HG03025 (cell line): ENCODE data around the gene CCDC85C.

Source experiments
- ATAC-seq: cut with Tn5 transposase; IDR thresholded peaks from one replicate; pipeline ENCODE4 v1.9.1; 2021; ENCODE audit warnings: mild to moderate bottlenecking, moderate library complexity; ENCODE audit not compliant: unreplicated experiment, low FRiP score

Gene CCDC85C

DNA sequence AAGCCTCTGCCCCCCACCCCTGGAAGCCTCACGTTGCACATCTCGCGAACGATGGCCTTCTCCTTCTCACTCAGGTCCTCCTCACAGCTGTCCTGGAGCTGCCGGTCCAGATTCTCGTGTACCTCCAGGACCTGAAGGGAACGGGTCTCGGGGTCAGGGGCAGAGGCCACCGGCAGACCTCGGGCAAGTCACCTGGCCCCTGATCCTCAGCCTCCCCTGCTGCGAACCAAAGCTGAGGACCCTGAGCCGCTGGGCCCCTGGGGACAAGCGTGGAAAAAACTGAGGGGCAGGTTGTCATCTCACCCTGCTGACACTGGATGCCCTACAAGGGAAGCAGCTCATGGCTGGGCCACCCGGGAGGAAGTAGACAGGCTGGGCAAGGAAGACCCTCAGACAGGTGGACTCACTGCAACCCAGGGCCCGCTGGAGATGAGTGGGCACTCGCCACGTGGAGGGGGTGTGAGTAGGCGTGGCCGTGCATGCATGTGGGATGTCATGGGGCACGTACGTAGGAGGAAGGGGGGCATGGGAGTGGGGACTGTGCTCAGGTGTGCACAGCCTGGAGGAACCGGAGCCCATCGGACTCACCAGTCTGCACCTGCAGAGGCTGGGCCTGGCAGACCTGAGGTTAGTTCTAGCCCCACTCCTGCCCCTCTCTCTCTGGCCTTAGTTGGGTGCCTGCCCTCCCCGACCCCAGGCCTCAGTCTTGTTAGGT, 87.7 kb downstream of the CCDC85C start:
- ATAC-seq = no peak

DNA sequence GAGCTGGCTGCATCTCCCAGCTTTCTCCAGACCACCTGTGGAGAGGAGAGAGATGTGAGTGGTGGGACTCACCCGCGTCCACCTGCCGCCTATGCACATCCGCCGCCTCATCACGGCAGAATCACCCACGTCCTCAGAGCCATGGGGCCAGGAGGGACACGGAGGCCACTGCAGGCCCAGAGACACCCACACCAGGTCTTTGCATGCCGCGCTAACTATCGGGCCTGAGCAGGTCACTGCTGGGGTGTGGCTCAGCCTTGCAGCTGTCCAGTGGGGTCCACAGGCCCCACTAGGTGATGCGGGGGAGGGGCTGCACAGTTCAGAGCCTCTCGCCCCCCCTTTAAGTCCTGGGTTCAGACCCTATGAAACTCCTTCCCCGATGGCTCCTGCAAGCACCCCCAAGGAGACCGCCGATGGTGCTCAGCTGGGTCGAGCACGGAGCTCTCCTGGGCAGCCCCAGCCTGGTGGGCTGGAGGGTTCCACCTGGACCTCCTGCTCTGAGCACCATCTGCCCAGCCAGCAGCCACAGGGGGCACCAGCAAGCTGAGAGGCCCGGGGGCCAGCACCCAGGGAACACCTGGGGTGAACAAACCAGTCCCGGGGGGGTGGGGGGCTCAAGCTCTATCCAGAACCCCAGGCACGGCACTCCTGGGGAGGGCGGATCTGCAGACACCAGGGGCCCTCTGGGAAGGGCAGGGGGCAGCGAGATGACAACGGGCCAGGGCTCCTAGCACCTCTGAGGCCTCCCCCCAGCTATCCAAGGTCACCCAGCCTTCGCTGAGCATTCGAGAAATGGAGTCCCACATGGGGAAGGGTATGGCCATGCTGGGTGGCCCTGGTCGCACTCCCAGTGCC, 88.5 kb downstream of the CCDC85C start:
- ATAC-seq = no peak

DNA sequence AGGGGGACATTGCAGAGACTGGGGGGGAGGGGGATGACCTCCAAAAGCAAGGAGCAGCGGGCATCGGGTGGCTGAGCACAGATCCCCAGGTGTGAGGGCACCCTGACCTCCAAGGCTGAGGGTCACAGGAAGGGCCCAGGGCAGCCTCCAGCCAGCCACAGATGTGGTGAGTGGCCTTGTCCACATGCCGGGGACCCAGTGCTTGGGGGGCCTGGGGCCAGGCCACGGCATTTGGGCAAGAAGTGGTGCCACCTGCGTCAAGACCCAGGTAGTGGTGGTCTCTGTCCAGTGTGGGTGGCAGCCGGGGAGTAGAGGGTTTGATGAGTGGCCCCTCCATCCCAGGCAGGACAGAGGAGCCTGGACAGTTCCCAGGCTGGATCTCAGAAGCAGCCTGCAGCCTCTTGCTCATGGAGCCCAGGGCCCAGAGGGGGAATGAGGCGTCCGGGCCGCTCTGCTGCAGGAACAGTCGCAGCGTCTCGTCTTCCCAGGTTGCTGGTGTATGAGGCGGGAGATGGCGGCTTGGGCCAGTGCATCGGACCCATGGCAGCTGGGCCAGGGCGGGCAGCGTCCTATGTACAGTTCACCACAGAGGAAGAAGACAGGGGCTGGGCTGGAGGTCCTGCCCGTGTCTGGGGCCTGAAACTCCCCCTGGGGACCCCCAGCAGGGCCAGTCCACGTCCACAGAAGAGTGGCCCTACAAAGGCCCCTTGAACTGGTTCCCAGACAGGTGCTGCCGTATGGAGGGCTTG, 89.3 kb downstream of the CCDC85C start:
- ATAC-seq = no peak

DNA sequence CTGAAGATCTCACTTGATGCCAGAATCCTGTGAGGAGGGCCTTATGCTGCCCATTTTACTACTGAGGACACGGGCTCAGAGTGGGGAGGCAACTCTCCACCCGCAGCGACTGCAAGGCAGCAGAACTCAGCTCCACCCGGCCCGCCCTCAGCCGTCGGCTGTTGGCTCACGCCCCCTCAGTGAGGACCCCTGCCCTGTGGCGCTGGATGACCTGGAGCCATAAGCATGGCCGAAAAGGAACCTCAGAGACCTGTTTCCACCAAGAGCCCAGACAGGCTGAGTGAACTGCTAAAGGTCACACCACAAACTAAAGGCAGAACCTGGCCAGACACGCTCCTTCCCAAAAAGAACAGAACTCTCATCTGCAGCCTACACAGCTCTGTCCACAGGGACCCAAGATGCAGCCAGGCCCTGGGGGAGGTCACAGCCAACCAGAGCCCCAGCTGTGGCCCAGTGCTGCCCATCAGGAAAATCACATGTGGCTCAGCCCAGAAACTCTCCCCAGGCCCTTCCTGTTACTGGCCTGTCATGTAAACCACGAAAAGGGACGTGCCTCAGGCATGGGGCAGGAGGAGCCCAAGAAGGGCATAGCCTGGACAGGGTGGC, 90.0 kb downstream of the CCDC85C start:
- no peak for ATAC-seq

DNA sequence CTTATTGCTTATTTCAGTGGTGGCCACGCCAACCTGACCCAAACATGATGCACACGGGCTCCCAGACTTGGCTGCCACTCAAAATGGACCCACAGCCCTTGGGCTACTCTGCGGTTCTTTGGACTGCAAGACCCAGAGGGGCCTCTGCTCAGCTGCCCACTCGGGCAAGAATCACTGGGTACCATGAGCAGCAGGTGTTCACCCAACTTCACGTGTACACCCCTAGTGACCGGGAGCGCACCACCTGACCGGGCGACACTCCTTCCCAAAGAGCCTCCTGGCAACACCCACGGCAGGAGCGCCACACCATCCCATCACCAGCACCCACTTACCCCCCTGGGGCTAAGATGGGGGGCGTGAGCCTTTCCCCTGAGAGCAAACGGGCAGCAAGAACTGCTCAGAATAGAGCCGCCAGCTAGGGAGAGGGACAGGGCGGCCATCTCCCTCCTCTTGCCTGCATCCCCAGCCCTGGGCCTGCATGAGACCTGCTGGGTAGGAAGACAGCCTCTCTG, 90.8 kb downstream of the CCDC85C start:
- no peak for ATAC-seq

DNA sequence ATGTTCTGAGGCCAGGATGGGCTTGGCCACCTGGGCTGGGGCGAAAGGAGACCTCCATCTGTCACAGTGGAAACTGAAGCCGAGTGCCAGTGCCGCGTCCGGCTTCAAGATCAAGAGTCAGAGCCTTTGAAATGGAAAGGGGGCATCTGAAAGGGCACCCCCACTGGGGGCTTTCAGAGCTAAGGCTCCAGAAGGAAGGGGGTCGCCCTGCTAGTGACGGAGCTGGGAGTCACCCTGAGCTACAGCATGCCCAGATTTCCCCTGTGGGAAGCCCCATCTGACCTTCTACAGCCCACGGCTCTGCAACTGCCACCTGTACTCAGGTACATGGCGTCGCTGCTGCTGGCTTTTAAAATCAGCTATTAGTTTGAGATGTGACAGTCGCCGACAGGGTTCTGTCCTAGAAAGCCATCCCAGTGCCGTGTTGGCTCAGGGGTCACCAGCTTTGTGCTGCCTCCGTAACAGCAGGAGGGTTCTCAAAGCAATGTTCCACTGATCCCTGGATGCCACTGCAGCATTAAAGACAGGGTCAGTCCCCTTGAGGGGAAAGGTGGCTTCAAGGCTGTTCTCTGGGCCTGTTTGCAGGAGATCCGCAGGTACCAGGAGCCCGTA, 91.3 kb downstream of the CCDC85C start:
- ATAC-seq = no peak

DNA sequence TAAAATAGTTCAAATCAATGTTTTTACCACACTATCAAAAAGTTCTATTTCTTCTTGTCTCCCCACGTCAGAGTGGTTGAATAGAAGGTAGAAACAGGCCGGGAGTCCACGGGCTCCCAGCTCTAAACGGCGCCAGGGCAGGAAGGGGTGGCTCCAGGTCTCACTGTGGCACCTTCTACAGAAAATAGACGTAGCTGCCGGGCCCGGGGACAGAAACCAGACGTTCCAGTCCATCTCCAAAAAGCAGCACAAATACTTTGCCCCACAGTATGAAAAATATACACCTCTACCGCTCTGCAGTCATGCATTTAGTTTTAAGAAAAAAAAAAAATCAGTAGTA, 91.9 kb downstream of the CCDC85C start:
- ATAC-seq = no peak

DNA sequence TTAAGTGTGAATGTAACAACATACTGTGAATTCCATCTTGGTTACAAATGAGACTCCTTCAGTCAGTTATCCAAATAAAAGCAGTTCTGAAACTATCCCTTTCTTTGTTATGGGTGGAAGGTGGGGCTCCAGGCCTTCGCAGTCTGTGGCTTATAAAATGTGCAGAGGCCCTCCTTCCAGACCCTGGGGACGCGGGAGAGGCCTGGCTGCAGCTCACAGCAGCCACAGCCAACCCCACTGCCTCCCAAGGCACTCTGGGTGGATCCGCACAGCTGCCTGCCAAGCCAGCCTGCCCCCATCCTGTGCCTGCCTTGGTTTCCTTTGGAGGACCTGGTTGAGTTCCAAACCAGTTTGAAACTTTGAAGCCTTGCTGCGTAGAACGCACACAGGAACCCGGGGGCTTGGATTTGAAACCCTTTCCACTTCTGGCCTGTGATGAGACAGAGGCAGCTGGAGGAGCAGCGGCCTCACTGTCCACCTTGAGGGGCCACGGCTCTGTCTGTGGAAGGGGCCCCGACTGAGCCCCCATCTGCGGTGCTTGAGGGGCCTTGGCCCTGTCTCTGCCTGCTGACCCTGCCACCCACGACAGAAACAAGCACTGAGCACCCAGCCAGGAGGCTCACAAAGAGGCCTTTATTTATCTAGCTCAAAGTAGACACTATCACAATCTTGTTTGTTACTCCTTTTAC, 92.4 kb downstream of the CCDC85C start:
- ATAC-seq = no peak

DNA sequence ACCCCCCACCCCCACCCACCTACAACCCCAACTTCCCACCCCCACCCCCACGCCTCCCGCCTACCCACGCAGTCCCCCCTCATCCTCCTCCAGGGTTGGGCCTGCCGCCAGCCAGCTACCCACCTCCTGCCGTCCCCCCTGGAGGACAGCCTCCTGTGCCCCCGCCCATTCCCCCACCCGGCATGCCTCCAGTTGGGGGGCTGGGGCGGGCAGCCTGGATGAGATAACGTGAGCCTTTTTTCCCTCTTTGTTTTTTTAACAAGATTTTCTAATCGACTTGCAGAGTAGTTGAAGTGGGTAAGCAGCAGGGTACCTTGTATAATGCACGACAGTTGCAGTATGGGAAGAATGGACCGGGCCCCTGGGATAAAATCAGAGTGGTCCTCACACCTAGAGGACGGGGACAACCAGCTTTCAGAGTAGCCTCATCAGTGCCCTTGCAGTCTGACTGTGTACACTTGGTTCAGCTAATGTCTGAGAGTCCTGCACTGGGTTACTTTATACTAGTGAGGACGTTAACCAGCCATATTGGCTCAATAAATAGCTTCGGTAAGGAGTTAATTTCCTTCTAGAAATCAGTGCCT, 93.4 kb downstream of the CCDC85C start:
- ATAC-seq = no peak

DNA sequence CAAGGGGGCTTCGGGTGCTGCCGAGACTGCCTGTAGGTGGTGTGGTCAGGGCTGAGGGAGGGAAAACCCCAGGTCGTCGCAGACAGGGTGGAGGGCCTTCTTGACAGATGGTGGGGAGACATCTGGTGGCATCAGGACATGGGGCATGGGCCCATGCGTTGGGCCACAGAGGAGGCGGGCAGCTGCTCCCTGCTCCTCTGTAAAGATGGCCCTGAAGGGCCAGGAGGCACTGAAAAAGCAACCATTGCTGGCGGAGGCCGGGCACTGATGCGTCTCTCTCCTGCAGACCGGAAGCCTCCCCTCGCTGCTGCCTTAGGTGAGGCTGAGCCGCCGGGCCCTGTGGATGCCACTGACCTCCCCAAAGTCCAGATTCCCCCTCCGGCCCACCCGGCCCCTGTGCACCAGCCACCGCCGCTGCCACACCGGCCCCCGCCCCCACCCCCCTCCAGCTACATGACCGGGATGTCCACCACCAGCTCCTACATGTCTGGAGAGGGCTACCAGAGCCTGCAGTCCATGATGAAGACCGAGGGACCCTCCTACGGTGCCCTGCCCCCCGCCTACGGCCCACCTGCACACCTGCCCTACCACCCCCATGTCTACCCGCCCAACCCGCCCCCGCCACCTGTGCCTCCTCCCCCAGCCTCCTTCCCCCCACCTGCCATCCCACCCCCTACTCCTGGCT, 94.0 kb downstream of the CCDC85C start:
- no peak for ATAC-seq

DNA sequence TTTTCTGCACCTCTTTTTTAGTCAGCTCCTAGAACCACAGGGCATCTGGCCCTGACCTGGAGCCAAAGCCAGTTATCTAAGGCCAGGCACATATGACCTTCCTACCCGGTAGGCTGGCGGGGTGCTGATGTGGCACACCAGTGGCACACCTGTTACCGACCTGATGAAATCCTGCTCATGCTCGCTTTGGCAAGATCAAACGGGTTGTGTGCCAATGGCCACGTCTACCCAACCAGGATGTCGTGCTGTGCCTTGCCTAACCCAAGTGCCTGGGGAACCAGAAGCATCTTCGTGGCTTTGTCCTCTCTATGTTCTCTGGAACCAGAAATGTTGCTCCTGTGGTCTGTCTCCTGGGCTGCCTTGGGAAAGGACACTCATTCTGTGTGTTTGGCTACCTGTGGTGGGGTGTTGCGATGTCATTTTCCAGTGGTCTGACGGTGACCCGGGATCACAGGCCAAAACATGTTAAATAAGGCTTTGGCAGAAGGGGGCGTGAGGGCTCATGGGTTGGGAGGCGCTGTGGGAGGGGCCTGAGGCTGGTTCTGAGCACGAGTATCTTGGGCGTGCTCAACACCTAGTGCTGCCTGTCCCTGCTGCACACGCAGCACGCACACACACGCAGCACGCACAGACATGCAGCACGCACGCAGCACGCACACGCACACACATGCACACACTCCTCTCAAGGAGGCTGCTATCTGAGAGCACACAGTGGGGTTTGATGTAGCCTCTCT, 94.9 kb downstream of the CCDC85C start:
- no peak for ATAC-seq

DNA sequence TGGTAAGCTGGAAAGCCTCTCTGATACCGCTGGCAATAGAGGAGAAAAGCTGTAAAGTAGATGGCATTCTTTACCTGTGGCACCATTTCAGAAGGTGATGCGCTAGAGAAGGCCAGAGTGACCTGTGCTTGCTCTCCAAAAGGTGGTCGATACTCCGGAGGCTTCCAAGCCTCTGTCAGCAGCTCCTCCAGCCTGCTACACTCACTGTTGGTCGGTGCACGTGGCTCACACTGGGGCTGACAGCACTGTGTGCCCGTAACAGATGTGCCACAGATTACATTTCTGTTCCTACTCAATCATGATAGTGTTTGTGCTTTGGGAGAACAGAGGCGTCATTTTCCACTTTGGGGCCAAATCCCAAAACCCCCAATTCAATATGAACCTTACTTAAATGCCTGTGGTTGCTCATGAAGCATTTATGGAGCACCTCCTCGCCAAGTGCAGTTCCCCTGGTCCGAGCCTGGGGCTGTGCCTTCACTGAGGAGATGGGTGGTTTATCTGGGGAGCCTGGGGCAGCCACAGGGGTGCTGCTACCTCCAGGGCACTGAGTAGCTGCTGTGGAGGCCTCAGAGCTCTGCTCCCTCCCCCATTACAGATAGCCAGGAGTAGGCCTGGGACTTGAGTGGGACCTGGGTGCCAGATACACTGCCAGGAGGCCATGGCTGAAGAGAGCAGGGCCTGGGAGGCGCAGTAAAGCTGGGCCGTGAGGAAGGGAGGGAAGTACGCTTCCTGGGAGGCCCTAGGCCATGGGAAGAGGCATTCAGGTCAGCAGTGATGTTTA, 96.0 kb downstream of the CCDC85C start:
- no peak for ATAC-seq

DNA sequence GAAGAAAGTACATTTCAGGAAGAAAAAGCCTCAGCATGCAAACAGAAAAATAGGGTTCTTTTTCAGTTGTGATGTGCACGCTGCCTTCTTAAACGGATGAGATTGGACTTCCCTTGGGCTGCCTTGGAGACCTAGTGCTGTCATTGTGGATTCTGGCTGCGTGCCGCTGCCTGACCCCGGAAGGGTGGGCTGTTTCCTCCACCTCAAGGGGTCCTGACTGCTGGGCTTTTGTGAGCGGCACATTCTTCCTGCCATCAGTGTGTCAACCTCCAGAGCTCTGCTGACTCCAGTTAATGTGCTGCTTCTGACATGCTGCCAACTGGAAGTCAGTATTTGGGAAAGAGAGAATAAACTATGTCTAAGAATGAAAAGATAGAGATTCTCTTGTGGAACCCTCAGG, 97.7 kb downstream of the CCDC85C start:
- no peak for ATAC-seq

DNA sequence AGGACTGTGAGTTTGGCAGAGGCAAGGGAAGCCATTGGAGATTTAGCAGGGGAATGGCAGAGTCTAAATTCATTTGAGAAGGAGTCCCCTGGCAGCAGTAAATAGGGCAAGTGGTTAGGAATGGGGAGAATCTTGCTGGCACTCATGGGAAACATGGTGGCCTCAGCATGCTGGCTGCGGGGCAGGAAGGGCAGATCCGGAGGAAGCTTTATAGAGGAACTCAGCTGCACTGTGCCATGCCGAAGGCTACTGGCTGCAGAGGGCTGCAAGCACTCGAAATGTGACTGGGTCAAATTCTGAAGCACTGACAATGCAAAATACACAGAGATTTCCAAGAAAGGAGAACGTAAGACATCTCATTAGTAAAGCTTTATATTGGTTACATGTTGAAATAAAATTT, 98.9 kb downstream of the CCDC85C start:
- no peak for ATAC-seq

DNA sequence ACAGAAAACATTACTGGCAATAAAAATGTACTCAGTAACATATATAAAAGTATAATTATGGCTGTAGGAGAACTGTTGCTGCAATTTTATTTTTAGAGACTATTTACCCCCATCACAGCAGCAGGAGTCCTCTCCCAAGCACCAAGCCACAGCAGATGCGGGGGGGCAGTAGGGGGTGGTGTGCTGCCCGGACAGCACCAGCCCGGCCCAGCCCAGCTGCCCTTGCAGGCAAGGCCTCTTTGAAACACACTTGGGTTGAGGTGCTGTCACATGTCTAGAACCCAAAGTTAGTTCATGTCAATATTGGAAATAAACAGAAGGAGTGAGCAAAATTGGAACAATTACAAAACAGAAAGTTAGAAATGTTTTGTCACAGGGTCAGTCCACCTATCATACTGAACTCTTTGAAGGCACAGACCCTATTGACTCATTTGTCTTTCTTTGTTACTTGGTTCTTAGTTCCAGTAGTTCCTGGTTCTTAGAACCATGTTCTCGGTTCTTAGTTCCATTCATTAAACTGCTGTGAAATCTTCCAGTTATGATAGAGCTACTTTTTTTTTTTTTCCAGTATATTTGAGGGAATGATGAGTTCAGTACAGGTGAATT, 100.1 kb downstream of the CCDC85C start:
- ATAC-seq = no peak

DNA sequence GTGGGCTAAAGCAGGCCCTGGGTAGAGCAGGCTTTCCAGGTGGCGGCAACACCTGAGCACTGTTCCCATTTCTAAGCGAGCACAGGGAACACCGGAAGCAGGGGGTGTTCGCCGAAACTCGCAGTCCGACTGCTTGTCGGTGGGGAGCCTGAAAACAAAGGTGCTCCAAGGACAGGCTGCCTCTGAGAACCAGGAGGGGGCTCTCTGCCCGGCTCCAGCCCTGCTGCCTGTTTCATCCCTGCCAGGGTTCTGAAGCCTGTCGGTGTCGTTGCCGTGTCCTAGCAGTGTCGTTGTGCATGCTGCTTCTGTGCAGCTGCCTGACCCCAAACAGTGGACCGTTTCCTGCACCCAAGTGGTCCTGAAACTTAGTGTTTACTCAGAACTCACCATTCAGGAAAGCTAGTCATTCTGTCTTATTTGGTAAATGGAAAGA, 101.0 kb downstream of the CCDC85C start:
- ATAC-seq = no peak

DNA sequence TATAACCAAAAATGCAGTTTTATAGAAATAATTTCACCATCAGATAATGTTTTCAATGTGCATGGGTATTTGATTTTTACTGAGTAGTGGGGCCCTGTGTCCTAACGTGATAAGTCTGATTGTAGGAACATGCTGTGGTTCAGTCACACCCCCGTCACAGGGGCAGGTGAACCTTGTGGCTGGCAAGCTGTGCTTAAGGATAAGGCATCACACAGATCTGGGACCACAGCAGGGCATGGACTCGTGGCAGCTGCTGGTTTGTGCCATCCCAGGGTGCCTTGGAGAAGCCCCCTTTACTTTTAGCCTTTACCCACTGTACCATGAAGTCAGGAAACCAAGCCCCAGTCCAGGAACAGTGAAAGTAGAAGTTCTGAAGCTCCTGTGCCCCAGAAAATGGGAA, 106.1 kb downstream of the CCDC85C start:
- ATAC-seq = no peak
